NCI-H2227 (cell line): Measurements from ENCODE around the gene PRSS50.
"Not testable (repeated sequence)": the region's sequence is repeated elsewhere in the genome, so short reads cannot be mapped to it uniquely, and the experiment has no call there.

ENCODE experiments used
- DNase-seq: peaks from one replicate; lab custom pipeline; 2025; ENCODE audit not compliant: unreplicated experiment; lab: John Stamatoyannopoulos, UW

The PRSS50 gene, protein sequence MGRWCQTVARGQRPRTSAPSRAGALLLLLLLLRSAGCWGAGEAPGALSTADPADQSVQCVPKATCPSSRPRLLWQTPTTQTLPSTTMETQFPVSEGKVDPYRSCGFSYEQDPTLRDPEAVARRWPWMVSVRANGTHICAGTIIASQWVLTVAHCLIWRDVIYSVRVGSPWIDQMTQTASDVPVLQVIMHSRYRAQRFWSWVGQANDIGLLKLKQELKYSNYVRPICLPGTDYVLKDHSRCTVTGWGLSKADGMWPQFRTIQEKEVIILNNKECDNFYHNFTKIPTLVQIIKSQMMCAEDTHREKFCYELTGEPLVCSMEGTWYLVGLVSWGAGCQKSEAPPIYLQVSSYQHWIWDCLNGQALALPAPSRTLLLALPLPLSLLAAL

GRCh38 chr3:46717447-46718231, at the start of gene PRSS50:
PRSS50 (minus strand) TSS chr3:46717869; CDS start chr3:46717824, 45 bp downstream.
- DNase-seq: no peak

DNA sequence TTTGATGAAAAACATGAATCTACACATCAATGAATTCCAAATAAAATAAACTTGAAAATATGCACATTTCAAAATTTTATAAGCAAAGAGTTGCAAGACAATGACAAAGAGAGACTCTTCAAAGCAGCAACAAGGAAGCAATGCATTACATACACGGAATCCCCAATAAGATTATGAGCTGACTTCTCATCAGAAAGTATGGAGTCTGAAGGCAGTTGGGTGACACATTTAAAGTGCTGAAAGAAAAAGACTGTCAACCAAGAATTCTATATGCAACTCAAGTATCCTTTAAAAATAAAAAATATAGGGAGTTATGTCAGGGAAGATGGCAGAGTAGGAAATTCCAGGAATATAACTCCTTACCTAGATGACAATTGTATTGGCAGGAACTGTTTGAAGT, 46.5 kb upstream of the PRSS50 start:
- DNase-seq: no peak

DNA sequence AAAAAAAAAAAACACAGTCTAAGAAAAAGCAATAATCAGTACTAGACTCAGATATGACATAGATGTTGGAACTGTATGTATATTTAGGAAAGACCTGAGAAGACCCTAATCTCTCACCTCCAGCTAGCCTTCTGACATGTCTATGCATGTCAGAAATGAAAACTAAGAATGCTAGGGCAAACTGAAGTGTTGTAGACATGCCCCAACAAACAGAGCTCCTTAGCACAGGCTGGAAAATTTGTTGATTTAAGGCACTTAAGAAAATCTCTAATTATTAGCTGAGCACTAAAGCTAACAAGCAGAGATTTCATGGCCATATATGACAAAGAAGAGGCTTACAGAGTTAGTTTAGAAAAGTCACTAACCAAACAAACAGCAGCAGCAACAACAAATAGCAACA, 45.5 kb upstream of the PRSS50 start:
- DNase-seq: no peak

GRCh38 chr3:46759239-46760167, 41.8 kb upstream of the PRSS50 start:
- DNase-seq: no peak

GRCh38 chr3:46756642-46757041, 39.0 kb upstream of the PRSS50 start:
- DNase-seq: no peak

GRCh38 chr3:46755646-46756045, 38.0 kb upstream of the PRSS50 start:
- no peak for DNase-seq

DNA sequence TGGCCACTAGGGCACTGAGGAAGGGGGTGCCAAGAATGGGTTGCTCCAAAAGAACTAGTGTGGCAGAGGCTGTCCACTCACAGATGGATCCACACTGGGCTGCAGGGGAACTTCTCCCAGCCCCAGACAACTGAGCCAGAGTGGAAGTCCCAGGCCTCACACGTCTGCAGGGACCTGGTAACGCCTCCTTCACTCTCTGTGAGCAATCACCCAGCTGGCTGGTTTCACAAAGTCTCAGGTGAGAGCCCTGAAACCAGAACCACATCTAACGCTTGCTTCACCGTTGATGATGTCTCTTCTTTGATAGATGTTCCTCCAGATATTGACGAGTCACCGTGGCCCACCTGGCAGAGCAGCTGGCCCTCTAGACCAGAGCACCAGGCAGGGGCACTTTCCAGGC, 35.5 kb upstream of the PRSS50 start:
- not testable (repeated sequence) for DNase-seq

- DNase-seq: no peak
Observed at GRCh38 chr3:46750555-46751038, 32.9 kb upstream of the PRSS50 start.

DNA sequence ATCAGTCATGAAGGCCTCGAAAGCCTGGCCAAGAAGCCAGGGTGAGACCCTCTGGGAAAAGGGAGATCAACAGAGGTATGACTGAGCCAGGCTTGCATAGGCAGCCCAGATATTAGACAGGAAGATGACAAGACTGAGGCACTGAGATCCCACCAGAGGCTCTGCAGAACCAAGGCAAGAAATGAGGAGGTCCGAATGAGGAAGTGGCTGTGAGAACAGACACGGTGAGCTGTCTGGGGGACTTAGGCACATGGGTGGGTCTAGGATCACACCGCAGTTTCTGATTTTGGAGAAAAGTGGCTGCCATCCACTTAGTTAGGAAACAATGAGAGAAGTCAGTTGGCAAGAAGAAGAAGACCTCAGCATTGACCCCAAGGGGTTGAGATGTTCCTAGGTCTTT, 31.5 kb upstream of the PRSS50 start:
- no peak for DNase-seq

- no peak for DNase-seq
Observed at GRCh38 chr3:46748170-46748569, 30.5 kb upstream of the PRSS50 start.

DNA sequence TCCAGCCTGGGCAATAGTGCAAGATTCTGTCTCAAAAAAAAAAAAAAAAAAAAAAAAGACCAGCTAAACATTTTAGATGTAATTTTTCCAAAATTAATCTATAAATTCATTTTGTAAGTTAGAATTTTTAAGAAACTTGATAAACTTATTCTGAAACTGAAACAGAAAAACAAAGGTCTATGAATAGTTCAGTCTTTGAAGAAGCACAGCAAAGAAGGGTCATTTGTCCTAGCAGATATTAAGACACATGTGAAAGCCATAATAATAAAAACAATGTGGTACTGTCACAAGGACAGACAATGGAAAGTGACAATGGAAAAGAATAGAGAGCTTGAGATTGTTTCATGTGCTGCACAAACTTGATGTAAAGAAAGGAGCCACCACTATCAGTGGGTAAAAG, 29.0 kb upstream of the PRSS50 start:
- no peak for DNase-seq

DNA sequence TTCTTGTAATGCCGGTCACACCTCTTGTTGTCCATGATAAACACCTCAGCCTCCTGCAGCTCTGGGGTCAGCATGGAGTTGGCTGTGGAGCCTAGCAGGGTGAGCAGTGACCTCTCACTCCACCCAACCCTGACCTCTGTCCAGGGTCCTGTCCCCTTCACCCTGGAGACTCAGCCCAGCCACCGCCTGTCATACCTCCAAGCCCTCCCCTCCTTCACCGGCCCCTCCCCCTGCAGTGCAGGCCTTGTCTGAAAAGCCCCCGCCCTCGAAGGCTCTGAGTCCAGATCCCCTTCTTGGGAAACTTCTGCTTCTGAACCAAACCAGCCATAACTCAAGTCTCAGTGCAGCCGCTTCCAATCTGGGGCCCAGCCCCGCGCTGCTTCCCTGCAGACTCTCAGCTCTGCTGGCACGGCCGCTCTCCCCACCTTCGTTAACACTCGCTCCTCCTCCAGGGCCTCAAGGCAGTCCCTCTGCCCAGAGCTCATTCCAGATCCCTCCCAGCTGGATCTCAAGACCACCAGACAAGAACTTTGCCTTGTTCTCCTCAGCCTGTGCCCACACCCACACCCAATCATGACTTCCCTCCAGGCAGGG, 25.4 kb upstream of the PRSS50 start:
- DNase-seq: no peak

DNA sequence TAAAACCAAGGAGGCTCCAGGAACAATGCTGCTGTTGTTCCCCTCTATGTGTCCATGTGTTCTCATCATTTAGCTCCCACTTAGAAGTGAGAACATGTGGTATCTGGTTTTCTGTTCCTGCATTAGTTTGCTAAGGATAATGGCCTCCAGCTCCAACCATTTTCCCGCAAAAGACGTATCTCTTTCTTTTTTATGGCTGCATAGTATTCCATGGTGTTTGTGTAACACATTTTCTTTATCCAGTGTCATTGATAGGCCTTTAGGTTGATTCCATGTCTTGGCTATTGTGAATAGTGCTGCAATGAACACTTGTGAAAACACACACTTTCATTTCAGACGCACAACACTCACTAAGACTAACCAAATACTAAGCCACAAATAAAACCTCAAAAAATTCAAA, 21.9 kb upstream of the PRSS50 start:
- DNase-seq: not testable (repeated sequence)

GRCh38 chr3:46737329-46737731, 19.7 kb upstream of the PRSS50 start:
- no peak for DNase-seq

DNA sequence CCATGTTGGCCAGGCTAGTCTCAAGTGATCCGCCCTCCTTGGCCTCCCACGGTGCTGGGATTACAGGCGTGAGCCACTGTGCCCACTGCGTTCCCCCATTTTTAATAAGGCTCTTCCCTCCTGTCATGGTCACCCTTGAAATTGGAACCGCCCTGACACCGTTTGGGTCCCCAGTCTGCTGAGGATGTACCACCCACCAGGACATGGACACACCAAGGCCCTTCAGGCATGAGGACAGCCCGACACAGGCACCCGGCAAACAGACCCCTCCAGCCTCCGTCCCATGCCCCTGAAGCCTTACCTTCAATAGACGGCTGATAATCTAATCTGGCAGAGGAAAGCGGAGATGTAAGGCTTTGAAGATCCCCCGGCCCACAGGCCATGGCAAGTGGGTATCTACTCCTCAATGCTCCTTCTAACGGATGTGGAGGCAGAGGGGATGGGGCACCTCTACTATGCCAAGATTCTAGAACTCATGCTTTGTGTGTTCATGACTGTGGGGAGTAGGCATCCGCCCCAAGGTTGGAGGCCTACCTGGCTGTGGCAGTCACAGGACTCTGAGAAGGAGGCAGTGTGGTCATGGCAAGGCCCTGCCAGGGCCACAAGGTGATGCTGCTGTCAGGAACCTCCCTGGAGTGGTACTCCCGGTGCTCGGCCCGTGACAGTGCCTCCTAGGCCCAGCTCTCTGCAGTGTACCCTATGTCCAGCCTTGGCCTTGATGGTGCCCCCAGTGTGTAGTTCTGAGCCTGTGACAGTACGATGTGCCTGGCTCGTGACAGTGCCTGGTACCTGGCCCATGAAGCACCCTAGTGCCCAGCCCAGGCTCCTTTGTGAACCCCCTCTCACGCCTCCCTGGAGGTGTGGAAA, 18.6 kb upstream of the PRSS50 start:
- no peak for DNase-seq

GRCh38 chr3:46734773-46735172, 17.1 kb upstream of the PRSS50 start:
- no peak for DNase-seq

DNA sequence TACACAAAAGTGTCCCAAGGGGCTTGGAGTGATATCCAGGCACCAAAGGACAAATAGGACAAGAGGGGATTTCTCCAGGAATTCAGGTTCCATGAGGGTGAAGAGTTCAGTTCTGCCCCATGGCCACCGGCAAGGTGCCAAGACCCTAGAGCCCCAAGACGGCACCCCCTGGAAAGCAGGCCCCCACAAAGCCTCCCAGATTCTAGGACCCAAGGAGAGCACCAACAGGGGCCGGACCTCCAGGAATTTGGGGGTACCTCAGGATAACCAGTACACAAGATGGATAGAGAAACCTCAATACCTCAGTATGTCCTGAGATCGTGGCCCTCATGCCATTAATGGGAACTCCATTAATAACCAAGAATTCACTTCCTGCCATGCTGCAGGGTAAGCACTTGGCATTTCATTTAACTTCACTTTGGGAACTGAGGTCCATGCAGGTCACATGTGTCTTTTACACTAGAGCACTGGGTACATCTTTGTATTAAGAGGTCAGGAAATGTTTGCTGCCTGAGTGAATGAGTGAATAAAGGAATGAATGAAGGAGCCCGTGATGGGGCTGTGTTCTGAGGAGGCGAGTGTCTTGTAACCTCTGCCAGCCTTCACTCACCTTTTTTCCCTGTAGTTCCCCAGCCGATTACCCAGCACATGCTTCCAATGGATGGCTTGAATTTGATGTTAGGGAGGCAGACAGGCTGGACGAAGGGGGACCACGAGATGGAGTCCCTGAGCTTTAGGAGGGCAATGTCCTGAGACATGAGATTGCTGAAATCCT, 15.5 kb upstream of the PRSS50 start:
- no peak for DNase-seq

DNA sequence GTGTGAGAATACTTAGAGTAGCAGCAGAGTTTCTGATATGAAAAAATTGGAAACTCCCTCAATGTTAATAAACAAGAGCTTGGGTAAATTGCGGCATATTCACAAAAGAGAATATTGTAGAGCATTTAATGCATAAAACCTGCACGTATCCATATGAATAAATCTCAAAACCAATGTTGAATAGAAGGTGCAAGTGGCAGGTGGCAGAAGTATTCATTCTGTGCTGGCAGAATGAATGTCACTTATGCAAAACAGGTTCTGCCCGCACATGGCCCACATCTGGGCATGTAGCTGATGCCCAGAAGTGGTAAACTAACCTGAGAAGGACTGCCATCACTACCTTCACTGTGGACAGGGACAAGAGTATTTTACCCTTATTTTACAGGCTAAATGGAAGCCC, 14.1 kb upstream of the PRSS50 start:
- no peak for DNase-seq

DNA sequence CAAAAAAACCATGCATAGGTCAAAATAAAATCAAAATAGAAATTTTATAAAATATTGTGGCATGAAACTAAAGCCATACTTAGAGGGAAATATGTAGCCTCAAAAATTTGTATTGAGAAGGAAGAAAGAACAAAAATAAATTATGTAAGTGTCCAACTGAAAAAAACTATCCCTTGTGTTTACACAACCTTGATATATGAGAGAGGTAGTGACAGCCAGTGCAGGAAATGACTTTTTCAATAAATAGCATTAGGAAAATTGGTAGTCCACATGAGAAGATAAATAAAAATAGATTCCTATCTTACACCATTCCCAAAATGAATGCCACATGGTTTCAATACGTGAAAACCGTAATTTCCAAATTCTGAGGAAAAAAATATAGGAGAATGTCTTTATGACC, 13.2 kb upstream of the PRSS50 start:
- DNase-seq: no peak
